Measurements from ENCODE around the gene FAF1. TPM values are rescaled to one million over a fixed set of nuclear protein-coding genes. Genes with fewer than 3 reads are reported as not detected.

FAF1 gene
- total and polyA plus RNA-seq, 2 donors (not counting 1 experiment from before 2014, with no cell fraction given) = 39.6 to 40.0 TPM

GRCh38 chr1:50966991-50967390 lies 6.9 kb upstream of the FAF1 start:
- TF ChIP-seq CTCF (conservative IDR thresholded peaks at IDR 0.05 in 1 of 2, IDR thresholded peaks at IDR 0.05 in 1 of 2; ENCODE audit: low read depth in 1 of 2, low read length in 2 of 2) (no peak), EZH2 (IDR thresholded peaks at IDR 0.05; ENCODE audit: low read length, missing control alignments) (no peak)
- Histone ChIP-seq H3K79me2 (ENCODE audit: control insufficient read depth, insufficient read depth, low read length) (peaks cover 33% of the 10 kb centered on the region), H3K4me3 (replicated peaks in 1 of 4; ENCODE audit: control extremely low read depth in 1 of 4, insufficient read depth in 1 of 4, low read depth in 3 of 4, low read length in 4 of 4) (peak overlapping the region; percentile 3 to 83 (median 67)), H3K4me1 (ENCODE audit: control insufficient read depth, extremely low read depth, insufficient read depth, low read length) (no peaks in the 10 kb centered on the region), H3K4me2 (ENCODE audit: extremely low read depth, insufficient read depth, low read length) (peak overlapping the region; percentile 54), H3K9ac (ENCODE audit: insufficient read depth, low read length) (no peak overlapping the region), H2AFZ (ENCODE audit: low read length) (peak overlapping the region; percentile 13), H3K27me3 (ENCODE audit: control insufficient read depth, insufficient read depth, low read length) (no peaks in the 10 kb centered on the region), H3K9me3 (ENCODE audit: control insufficient read depth, insufficient read depth, low read depth, low read length) (no peaks in the 10 kb centered on the region), H3K27ac (ENCODE audit: insufficient read depth, low read length) (peak overlapping the region; percentile 90), H3K36me3 (ENCODE audit: control insufficient read depth, insufficient read depth, low read length) (no peaks in the 10 kb centered on the region), H4K20me1 (ENCODE audit: control insufficient read depth, extremely low read depth, insufficient read depth, low read length) (no peaks in the 10 kb centered on the region)
- DNase-seq (ENCODE audit: low read depth in 2 of 2) = no peak

GRCh38 chr1:50964863-50965262 lies 4.8 kb upstream of the FAF1 start:
- H2AFZ ChIP-seq (ENCODE audit: low read length) = no peak overlapping the region
- TF ChIP-seq EZH2 (IDR thresholded peaks at IDR 0.05; ENCODE audit: low read length, missing control alignments) (no peak), CTCF (conservative IDR thresholded peaks at IDR 0.05 in 1 of 2, IDR thresholded peaks at IDR 0.05 in 1 of 2; ENCODE audit: low read depth in 1 of 2, low read length in 2 of 2) (no peak)
- H3K4me3 ChIP-seq (replicated peaks in 1 of 4; ENCODE audit: control extremely low read depth in 1 of 4, insufficient read depth in 1 of 4, low read depth in 3 of 4, low read length in 4 of 4) = no peak overlapping the region
- H3K79me2 ChIP-seq (ENCODE audit: control insufficient read depth, insufficient read depth, low read length) = peaks cover 12% of the 10 kb centered on the region
- H3K36me3 ChIP-seq (ENCODE audit: control insufficient read depth, insufficient read depth, low read length) = no peaks in the 10 kb centered on the region
- H3K27ac ChIP-seq (ENCODE audit: insufficient read depth, low read length) = no peak overlapping the region
- H3K9me3 ChIP-seq (ENCODE audit: control insufficient read depth, insufficient read depth, low read depth, low read length) = no peaks in the 10 kb centered on the region
- H3K4me1 ChIP-seq (ENCODE audit: control insufficient read depth, extremely low read depth, insufficient read depth, low read length) = peaks cover 5% of the 10 kb centered on the region
- H3K27me3 ChIP-seq (ENCODE audit: control insufficient read depth, insufficient read depth, low read length) = no peaks in the 10 kb centered on the region
- H3K4me2 ChIP-seq (ENCODE audit: extremely low read depth, insufficient read depth, low read length) = no peak overlapping the region
- H3K9ac ChIP-seq (ENCODE audit: insufficient read depth, low read length) = no peak overlapping the region
- no peaks in the 10 kb centered on the region for H4K20me1 ChIP-seq (ENCODE audit: control insufficient read depth, extremely low read depth, insufficient read depth, low read length)
- no peak for DNase-seq (ENCODE audit: low read depth in 2 of 2)

- Histone ChIP-seq H4K20me1 (ENCODE audit: control insufficient read depth, extremely low read depth, insufficient read depth, low read length) (no peaks in the 10 kb centered on the region), H3K9me3 (ENCODE audit: control insufficient read depth, insufficient read depth, low read depth, low read length) (no peaks in the 10 kb centered on the region), H3K27me3 (ENCODE audit: control insufficient read depth, insufficient read depth, low read length) (no peaks in the 10 kb centered on the region), H3K79me2 (ENCODE audit: control insufficient read depth, insufficient read depth, low read length) (peaks cover 35% of the 10 kb centered on the region), H3K36me3 (ENCODE audit: control insufficient read depth, insufficient read depth, low read length) (no peaks in the 10 kb centered on the region), H3K4me2 (ENCODE audit: extremely low read depth, insufficient read depth, low read length) (peak overlapping the region; percentile 53), H3K9ac (ENCODE audit: insufficient read depth, low read length) (peak overlapping the region; percentile 77), H3K4me1 (ENCODE audit: control insufficient read depth, extremely low read depth, insufficient read depth, low read length) (peaks cover 5% of the 10 kb centered on the region), H3K4me3 (replicated peaks in 1 of 4; ENCODE audit: control extremely low read depth in 1 of 4, insufficient read depth in 1 of 4, low read depth in 3 of 4, low read length in 4 of 4) (peak overlapping the region; percentile 85 to 97 (median 96)), H3K27ac (ENCODE audit: insufficient read depth, low read length) (peak overlapping the region; percentile 82), H2AFZ (ENCODE audit: low read length) (peak overlapping the region; percentile 95)
- peak; percentile 36 to 53 for DNase-seq (ENCODE audit: low read depth in 2 of 2)
- TF ChIP-seq CTCF (conservative IDR thresholded peaks at IDR 0.05 in 1 of 2, IDR thresholded peaks at IDR 0.05 in 1 of 2; ENCODE audit: low read depth in 1 of 2, low read length in 2 of 2) (no peak), EZH2 (IDR thresholded peaks at IDR 0.05; ENCODE audit: low read length, missing control alignments) (no peak)
Measured at GRCh38 chr1:50959303-50959912, 659 bp downstream of the FAF1 start.
